Panc1 (cell line): ENCODE results near the gene MAML1. TPM values are rescaled to one million over a fixed set of nuclear protein-coding genes. Genes with fewer than 3 reads are reported as not detected.

Experiments
- ATAC-seq: fragments of 200-7000 bp; cut with Tn5 transposase; 2 replicates; pipeline ENCODE4 v1.9.1; 2020; ENCODE audit warnings: mild to moderate bottlenecking, moderate library complexity
- BruUV-seq: library from RNA; stranded (reverse); fragments of 400-500 nt; replicated peaks from 2 replicates; lab custom pipeline; 2021; lab: Mats Ljungman, UMichigan
- CTCF ChIA-PET: fragments of 300-600 bp; sonication (Branson Sonifier 250); formaldehyde crosslinking; loops from one replicate; lab custom pipeline; 2022; ENCODE audit warnings: antibody characterized with exemption; lab: Charles Lee
- POLR2A ChIA-PET: fragments of 300-600 bp; sonication (Branson Sonifier 250); formaldehyde crosslinking; loops from one replicate; lab custom pipeline; 2022; ENCODE audit warnings: antibody characterized with exemption; lab: Charles Lee
- DNase-seq: peaks from one replicate; pipeline ENCODE4 v3.0.0-alpha.2; 2010; ENCODE audit warnings: low read depth, low spot score
- H3K27ac ChIP-seq: 2 replicates; pipeline ENCODE4 v1.5.1; 2011; ENCODE audit warnings: mild to moderate bottlenecking, low read length, inconsistent platforms
- H3K27me3 ChIP-seq: fragments of 200-500 bp; sonication (Bioruptor generic); 2 replicates; pipeline ENCODE4 v1.6.0; 2014; ENCODE audit warnings: low read length, inconsistent platforms; ENCODE audit not compliant: control insufficient read depth, insufficient read depth
- H3K36me3 ChIP-seq: fragments of 200-500 bp; sonication (Bioruptor generic); 2 replicates; pipeline ENCODE4 v1.5.1; 2014; ENCODE audit warnings: inconsistent platforms, mild to moderate bottlenecking, low read length, moderate library complexity; ENCODE audit not compliant: control insufficient read depth, insufficient read depth
- H3K4me1 ChIP-seq: 2 replicates; pipeline ENCODE4 v1.5.1; 2011; ENCODE audit warnings: inconsistent platforms, mild to moderate bottlenecking, low read length, moderate library complexity; ENCODE audit not compliant: control insufficient read depth, insufficient read depth
- H3K4me3 ChIP-seq, 2 experiments: 2 replicates each; pipeline ENCODE4 v1.5.1; 2011 to 2012; ENCODE audit warnings: low read depth in 2 of 2, low read length in 2 of 2, mild to moderate bottlenecking in 2 of 2, inconsistent platforms in 1 of 2, moderate library complexity in 1 of 2
- H3K9me3 ChIP-seq: fragments of 200-500 bp; sonication (Bioruptor generic); 2 replicates; pipeline ENCODE4 v1.5.1; 2014; ENCODE audit warnings: low read depth, mild to moderate bottlenecking, inconsistent platforms, low read length, moderate library complexity; ENCODE audit not compliant: control insufficient read depth, insufficient read depth
- CTCF ChIP-seq: fragments of 450-650 bp; IDR thresholded peaks from 2 replicates; pipeline ENCODE4 v1.5.1; 2017; ENCODE audit warnings: mild to moderate bottlenecking
- POLR2AphosphoS5 ChIP-seq: IDR thresholded peaks from 2 replicates; pipeline ENCODE4 v1.6.1; 2012; ENCODE audit warnings: mild to moderate bottlenecking, low read depth, low read length, moderate library complexity
- REST ChIP-seq, 2 experiments: IDR thresholded peaks; 2 replicates each; pipeline ENCODE4 v1.6.1; 2011 to 2012; ENCODE audit warnings: low read depth in 2 of 2, control low read depth in 1 of 2, low read length in 1 of 2, mild to moderate bottlenecking in 1 of 2, moderate library complexity in 1 of 2; ENCODE audit not compliant: insufficient read depth in 1 of 2
- SIN3A ChIP-seq: IDR thresholded peaks from 2 replicates; pipeline ENCODE4 v1.6.1; 2012; ENCODE audit warnings: low read depth, mild to moderate bottlenecking, low read length, moderate library complexity, borderline replicate concordance; ENCODE audit not compliant: insufficient read depth
- TCF7L2 ChIP-seq: IDR thresholded peaks from 2 replicates; pipeline ENCODE4 v1.6.1; 2011; ENCODE audit warnings: mild to moderate bottlenecking, low read depth, low read length, inconsistent platforms
- in situ Hi-C: cut with HindIII; loops from 2 replicates; pipeline ENCODE4 v1.10.0; 2016; ENCODE audit warnings: low sequenced_read_pairs, low pct_unique_long_range_greater_than_20kb
- intact Hi-C: fragments of 100-400 bp; cut with micrococcal nuclease; formaldehyde crosslinking; loops from one replicate; pipeline ENCODE4 v1.10.0; 2022; ENCODE audit not compliant: unreplicated experiment
- total RNA-seq: library from RNA; stranded (reverse); gene quantifications from one replicate; pipeline ENCODE4 v1.2.1, GENCODE V29; 2021; ENCODE audit not compliant: unreplicated experiment

Gene MAML1
- total RNA-seq, 1 experiment from 2014 or later, result 31.3 TPM

- Histone ChIP-seq H3K36me3 (no peaks in the 10 kb centered on the region), H3K4me3 (no peak overlapping the region), H3K4me1 (peaks cover 33% of the 10 kb centered on the region), H3K9me3 (no peaks in the 10 kb centered on the region), H3K27me3 (no peaks in the 10 kb centered on the region), H3K27ac (no peak overlapping the region)
- intact Hi-C loops, result no loop called here
- ChIA-PET CTCF (no interaction called here), POLR2A (interaction anchor here (0.5 kb wide), 1 partner anchor 59 kb away, joined by 9 read pairs; no protein-coding TSS in a partner anchor)
- TF ChIP-seq POLR2AphosphoS5 (no peak), TCF7L2 (no peak), CTCF (no peak), REST (IDR thresholded peaks at IDR 0.05; ENCODE audit: insufficient read depth in 1 of 2, low read depth in 2 of 2, low read length in 1 of 2) (no peak)
- no TSS peak for BruUV-seq
- in situ Hi-C loops, result no loop called here
- no peak for ATAC-seq
- DNase-seq, result no peak
Observed at GRCh38 chr5:179758955-179759354, 26.3 kb downstream of the MAML1 start.

- intact Hi-C loops, result no loop called here
- no peaks in the 10 kb centered on the region for H3K9me3 ChIP-seq
- peaks cover 29% of the 10 kb centered on the region for H3K4me1 ChIP-seq
- H3K36me3 ChIP-seq, result no peaks in the 10 kb centered on the region
- POLR2A ChIA-PET, result interaction anchor here (0.5 kb wide), 1 partner anchor 58 kb away, joined by 9 read pairs; no protein-coding TSS in a partner anchor
- ATAC-seq (no peak), DNase-seq (no peak)
- CTCF ChIA-PET, result interaction anchor here (0.5 kb wide), 1 partner anchor 864 kb away, joined by 5 read pairs; the partner anchor contains the start of gene ZFP2
- H3K4me3 ChIP-seq, result no peak overlapping the region
- H3K27ac ChIP-seq, result no peak overlapping the region
- no peak for TF ChIP-seq SIN3A
- no peak for TF ChIP-seq TCF7L2
- no peak for TF ChIP-seq POLR2AphosphoS5
- no peak for TF ChIP-seq CTCF
- TF ChIP-seq REST (IDR thresholded peaks at IDR 0.05; ENCODE audit: insufficient read depth in 1 of 2, low read depth in 2 of 2, low read length in 1 of 2), result no peak
- in situ Hi-C loops, result no loop called here
- no TSS peak for BruUV-seq
- H3K27me3 ChIP-seq, result no peaks in the 10 kb centered on the region
Observed at GRCh38 chr5:179759581-179760551, 27.2 kb downstream of the MAML1 start.
